Measurements from ENCODE around the gene DYNC1I1. TPM values are rescaled to one million over a fixed set of nuclear protein-coding genes. Genes with fewer than 3 reads are reported as not detected.
A peak's percentile ranks its signal among the peaks of the same experiment; 100 is the strongest.

Gene DYNC1I1
- polyA plus RNA-seq, 10 donors = 0.43 to 1.6 (median 0.81) TPM

- no peak for DNase-seq
Observed at GRCh38 chr7:96076350-96076707, 304.0 kb downstream of the DYNC1I1 start.

DNA sequence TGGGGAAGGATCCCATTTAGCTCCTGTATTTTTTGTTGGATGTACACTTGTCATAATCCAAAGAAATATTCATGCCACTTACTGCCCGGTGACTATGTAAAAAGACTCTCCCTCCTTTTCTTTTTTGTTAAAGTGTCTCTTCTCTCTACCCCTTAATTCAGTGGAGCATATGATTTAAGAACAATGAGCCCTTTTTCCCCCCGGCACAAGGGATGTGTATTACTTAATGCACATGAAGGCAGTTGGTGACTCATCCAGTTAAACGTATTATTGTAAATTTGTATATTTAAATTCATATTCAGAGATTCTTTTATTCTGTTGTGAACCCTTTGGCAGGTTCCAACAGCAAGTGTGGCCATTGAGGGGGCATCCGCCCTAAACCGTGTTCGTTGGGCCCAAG, 307.7 kb downstream of the DYNC1I1 start:
- no peak for DNase-seq

- no peak for DNase-seq
Observed at GRCh38 chr7:96084881-96085553, 312.7 kb downstream of the DYNC1I1 start.

- no peak for DNase-seq
Observed at GRCh38 chr7:96085953-96086352, 313.6 kb downstream of the DYNC1I1 start.

DNA sequence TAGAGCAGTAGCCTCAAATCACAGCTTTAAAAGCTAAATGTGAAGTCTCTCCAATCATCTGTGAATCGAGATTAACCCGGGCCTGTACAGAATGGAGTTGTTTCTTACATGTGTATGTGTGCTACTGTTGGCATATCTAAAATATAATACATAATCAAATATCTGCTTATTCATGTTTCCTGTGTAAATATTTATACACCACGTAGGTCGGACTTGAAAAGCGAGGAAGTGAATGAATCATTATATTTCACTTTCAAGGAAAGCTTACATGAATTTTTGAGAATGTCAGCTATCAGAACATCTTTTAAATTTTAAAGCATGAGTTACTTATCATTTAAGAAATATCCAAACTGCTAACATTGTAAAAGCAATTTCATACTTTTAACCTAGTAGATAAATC, 316.2 kb downstream of the DYNC1I1 start:
- no peak for DNase-seq

DNA sequence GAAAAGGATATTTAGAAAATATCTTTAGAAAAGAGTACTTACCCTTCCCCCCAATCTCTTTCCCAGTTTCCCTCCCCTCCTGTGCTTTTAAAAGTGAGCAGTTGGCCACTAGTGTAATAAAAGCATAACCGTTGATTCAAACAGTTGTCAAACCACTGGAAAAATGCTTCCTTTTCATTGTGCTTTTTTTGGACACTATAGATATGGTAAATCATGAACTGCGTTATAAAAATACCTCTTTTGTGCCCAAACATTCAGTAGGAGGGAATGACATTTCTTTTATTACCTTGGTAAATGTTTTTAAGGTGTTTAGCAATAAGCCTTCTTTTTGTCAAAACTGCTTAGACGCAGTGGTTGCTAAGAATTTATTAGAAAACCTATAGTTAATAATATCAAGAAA, 317.2 kb downstream of the DYNC1I1 start:
- no peak for DNase-seq

- no peak for DNase-seq
Observed at GRCh38 chr7:96090756-96091155, 318.4 kb downstream of the DYNC1I1 start.

GRCh38 chr7:96093435-96093834, 321.1 kb downstream of the DYNC1I1 start:
- DNase-seq = peak; percentile 12 to 51 (median 13)

GRCh38 chr7:96097835-96098234, 325.5 kb downstream of the DYNC1I1 start:
- DNase-seq = peak in 2 of 3 donors; percentile 5 to 38

- no peak for DNase-seq
Observed at GRCh38 chr7:96100737-96101136, 328.4 kb downstream of the DYNC1I1 start.

DNA sequence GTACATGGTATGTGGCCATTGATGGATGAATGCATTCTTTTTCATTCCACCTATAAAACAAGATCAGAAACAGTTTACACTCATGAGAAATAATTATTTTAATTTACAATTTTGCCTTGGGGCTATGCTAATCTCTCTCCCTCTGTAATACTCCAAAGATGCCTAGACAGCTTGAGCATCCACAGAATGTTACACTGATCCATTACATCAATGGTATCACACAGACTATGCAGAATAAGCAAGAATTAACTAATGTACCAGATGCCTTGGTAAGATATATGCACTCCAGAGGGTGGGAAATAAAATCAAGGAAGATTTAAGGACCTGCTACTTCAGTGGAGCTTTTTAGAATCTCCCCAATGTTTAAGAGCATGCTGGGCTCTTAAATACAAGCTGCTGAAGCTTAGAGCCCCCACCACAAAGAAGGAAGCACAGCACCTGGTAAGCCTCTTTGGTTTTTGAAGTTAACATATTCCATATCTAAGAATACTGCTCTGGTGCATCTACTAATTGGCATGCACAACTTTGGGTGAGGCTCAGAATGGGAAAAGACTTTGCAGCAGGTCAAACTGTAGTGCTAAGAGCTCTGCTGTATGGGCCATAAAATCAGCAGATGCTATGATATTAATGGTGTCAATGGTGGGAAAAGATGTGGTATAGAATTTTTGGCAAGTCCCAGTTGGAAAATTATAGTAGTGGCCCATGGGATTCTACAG, 329.9 kb downstream of the DYNC1I1 start:
- no peak for DNase-seq

- no peak for DNase-seq
Observed at GRCh38 chr7:96104984-96105383, 332.6 kb downstream of the DYNC1I1 start.

DNA sequence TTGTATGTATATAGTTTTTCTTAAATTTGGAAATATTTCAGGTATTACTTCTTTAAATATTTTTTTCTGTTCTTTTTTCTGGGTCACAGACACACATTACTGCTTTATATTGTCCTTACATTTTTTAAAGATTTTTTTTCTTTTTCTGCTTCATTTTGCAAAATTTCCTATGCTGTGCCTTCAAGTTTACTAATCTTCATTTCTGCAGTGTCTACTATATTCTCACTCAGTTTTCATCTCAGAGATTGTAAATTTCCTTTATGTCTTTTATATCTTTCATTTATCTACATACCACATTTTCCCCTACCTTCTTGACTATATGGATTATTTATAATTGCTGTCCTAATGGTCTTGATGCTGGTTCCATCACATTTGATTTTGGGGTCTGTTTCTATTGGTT, 339.1 kb downstream of the DYNC1I1 start:
- DNase-seq = no peak

DNA sequence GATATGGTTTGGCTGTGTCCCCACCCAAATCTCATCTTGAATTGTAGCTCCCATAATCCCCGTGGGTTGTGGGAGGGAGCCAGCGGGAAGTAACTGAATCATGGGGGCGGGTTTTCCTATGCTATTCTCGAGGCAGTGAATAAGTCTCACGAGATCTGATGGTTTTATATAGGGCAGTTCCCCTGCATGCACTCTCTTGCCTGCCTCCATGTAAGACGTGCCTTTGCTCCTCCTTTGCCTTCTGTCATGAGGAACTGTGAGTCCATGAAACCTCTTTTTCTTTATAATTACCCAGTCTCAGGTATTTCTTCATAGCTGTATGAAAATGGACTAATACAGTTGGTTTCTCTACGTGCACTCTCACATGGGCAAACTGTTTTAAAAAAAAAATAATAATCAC, 341.8 kb downstream of the DYNC1I1 start:
- DNase-seq = no peak

DNA sequence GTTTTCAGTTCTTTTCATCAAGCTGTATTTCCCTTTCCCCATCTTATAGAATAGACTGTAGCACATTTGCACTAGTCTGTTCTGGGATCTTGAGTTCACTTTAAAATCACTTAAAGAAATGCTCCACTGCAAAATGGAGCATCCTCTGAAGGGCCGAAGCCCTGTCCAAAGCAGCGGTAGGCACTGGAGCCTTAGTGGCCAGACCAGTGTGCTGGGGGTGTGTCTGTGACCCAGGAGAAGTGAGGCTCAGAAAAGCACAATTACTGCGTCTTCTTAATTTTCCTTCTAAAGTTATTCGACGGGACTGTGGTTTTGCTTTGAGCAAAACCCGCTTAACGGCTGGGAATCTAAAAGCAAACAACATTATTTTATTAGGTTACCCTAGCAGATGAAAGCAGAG, 343.8 kb downstream of the DYNC1I1 start:
- DNase-seq = no peak

DNA sequence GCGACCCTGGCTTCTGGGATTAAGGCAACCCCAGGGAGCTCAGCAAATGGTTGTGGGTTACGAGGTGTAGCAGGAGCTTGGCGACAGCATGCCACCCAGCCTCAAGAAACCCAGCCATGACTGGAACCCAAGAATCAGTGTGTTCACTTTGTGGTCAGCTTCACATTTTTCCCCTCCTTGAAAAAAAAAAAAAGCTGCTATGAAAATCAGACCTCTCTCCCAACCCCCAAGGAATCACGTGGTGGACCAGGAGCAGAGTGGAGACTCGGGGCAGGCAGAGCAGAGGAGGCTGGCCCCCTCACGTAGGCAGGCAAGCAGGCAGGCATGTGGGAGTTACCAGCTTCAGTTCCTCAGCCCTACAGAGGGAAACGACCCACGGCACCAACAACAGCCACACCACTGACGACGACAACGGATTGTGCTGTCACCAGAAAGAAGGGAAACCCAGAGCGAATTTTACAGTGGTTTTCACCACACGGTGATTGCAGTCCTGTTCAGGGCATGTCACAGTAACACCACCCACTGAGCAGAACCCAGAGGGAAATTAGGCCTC, 346.2 kb downstream of the DYNC1I1 start:
- no peak for DNase-seq

- peak in 1 of 3 donors; percentile 7 for DNase-seq
Observed at GRCh38 chr7:96120445-96121225, 348.3 kb downstream of the DYNC1I1 start.

DNA sequence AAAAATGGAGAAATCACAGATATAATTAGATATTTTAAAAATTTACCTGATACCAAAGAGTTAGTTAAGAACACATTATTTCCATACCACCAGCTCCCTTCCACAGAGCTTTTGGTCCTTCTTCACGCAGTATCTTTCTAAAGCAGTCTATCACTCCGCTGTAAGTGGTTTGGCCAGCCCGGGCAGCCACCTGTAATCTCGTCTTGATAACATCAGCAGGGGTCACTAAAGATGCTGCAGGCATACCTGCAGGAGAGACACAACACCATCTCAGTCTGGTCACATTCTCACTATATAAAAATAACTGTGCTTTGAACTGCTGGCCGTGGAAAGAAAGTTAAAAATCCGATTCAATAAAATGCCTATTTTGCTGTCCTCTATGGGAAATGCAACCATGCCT, 349.4 kb downstream of the DYNC1I1 start:
- no peak for DNase-seq

- peak in 1 of 3 donors; percentile 3 for DNase-seq
Observed at GRCh38 chr7:96122746-96123145, 350.4 kb downstream of the DYNC1I1 start.

DNA sequence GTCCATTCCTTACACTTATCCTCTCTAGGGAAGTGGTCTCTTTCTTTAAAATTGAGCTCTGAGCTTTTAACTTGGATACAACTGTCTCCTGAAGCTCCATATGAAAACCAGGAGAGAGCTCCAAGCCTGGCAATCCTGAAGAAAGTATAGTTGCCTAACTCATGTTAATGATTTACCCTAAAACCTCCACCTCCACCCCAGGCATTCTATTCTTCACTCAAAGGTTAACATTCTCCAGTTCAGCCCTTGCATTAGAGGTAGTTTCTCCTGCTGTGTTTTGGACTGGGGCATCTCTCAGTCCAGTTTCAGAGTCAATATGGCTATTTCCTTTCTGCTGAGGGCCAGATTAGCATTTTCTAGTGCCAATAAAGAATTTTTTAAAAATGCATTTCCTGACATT, 354.0 kb downstream of the DYNC1I1 start:
- DNase-seq = no peak

DNA sequence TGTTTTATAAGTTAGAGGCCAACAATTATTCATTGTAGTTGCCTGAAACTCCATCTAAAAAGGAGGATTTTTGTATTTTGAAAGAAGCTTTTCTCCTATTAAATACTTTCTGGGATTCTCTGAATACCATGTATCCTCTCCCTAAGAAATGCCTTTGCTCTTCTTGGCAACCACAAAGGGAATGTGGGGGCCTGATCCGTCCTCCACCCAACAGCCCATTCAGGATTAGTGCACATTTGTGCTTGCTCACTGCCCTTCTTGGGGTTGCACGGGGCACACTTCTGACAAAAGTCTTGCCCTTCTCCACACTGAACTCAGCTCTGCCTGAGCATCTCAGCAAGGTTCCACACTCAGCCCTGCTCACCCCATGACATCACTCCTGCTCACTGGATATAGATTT, 355.4 kb downstream of the DYNC1I1 start:
- no peak for DNase-seq

DNA sequence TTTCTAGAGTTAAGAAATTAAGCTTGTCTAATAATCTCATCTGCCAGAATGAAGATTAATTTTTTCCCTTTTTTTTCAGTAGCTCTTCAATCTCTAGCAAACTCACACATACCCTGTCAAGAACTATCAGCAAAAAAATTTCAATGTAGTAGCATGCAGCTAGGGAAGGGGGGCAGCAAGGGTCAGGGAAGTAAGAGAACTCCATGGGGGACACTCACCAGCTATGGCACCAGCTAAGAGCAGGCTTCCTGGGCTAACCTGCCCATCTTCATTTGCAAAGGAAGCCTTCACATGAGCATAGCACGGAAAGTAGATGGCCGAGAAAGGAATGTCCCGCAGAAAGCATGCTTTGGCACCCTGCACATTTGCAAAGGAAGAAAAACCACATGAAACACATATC, 359.2 kb downstream of the DYNC1I1 start:
- no peak for DNase-seq

- no peak for DNase-seq
Observed at GRCh38 chr7:96135241-96135640, 362.9 kb downstream of the DYNC1I1 start.
